Urothelium cell line (cell line): ENCODE data around the gene TM7SF2.

Source experiments
- DNase-seq: peaks from one replicate; pipeline ENCODE4 v3.0.0; 2011; ENCODE audit warnings: low spot score, mixed read lengths
- FAIRE-seq: peaks from 2 replicates; lab custom pipeline; 2011; peaks lifted over from hg19 to GRCh38; lab: Jason Lieb, UNC

TM7SF2 gene

GRCh38 chr11:65150509-65151299, 39.0 kb downstream of the TM7SF2 start:
- peak; percentile 93 for DNase-seq
- FAIRE-seq: peak; percentile 83

- DNase-seq (no peak), FAIRE-seq (no peak)
Observed at GRCh38 chr11:65151331-65151899, 39.7 kb downstream of the TM7SF2 start.

GRCh38 chr11:65152122-65152521, 40.5 kb downstream of the TM7SF2 start:
- FAIRE-seq: no peak
- DNase-seq: no peak

- DNase-seq: no peak
Observed at GRCh38 chr11:65156256-65156655, 44.6 kb downstream of the TM7SF2 start.

GRCh38 chr11:65156926-65157325, 45.3 kb downstream of the TM7SF2 start:
- FAIRE-seq: no peak
- no peak for DNase-seq

More at GRCh38 chr11:65156256-65156655, 44.6 kb downstream of the TM7SF2 start:
- no peak for FAIRE-seq

- DNase-seq (no peak), FAIRE-seq (no peak)
Observed at GRCh38 chr11:65157336-65157735, 45.7 kb downstream of the TM7SF2 start.

- FAIRE-seq (no peak), DNase-seq (no peak)
Observed at GRCh38 chr11:65159012-65159411, 47.3 kb downstream of the TM7SF2 start.

- FAIRE-seq (no peak), DNase-seq (no peak)
Observed at GRCh38 chr11:65160643-65161042, 49.0 kb downstream of the TM7SF2 start.

- FAIRE-seq (no peak), DNase-seq (no peak)
Observed at GRCh38 chr11:65163684-65164083, 52.0 kb downstream of the TM7SF2 start.
